ENCODE data around the gene PFDN4.
A peak's percentile ranks its signal among the peaks of the same experiment; 100 is the strongest.

The PFDN4 gene

GRCh38 chr20:54203281-54203680 lies 4.6 kb upstream of the PFDN4 start:
- Histone ChIP-seq H3K4me1 (ENCODE audit: insufficient read depth, low read length) (no peaks in the 10 kb centered on the region), H3K9ac (ENCODE audit: low read depth, low read length) (no peak overlapping the region), H3K36me3 (ENCODE audit: insufficient read depth, low read length) (no peaks in the 10 kb centered on the region), H3K9me3 (ENCODE audit: control insufficient read depth, insufficient read depth, low read length) (no peaks in the 10 kb centered on the region)

GRCh38 chr20:54204063-54204462 lies 3.8 kb upstream of the PFDN4 start:
- Histone ChIP-seq H3K9me3 (ENCODE audit: control insufficient read depth, insufficient read depth, low read length) (no peaks in the 10 kb centered on the region), H3K4me1 (ENCODE audit: insufficient read depth, low read length) (no peaks in the 10 kb centered on the region), H3K9ac (ENCODE audit: low read depth, low read length) (no peak overlapping the region), H3K36me3 (ENCODE audit: insufficient read depth, low read length) (no peaks in the 10 kb centered on the region)

- Histone ChIP-seq H3K9me3 (ENCODE audit: control insufficient read depth, insufficient read depth, low read length) (no peaks in the 10 kb centered on the region), H3K36me3 (ENCODE audit: insufficient read depth, low read length) (no peaks in the 10 kb centered on the region), H3K9ac (ENCODE audit: low read depth, low read length) (no peak overlapping the region), H3K4me1 (ENCODE audit: insufficient read depth, low read length) (0 out of 2 replicates have a peak, but pooled peaks cover 4% of the 10 kb centered on the region)
These were observed 3.4 kb upstream of the PFDN4 start for GRCh38 chr20:54204481-54204880.

GRCh38 chr20:54205450-54205849 lies 2.4 kb upstream of the PFDN4 start:
- no peak overlapping the region for H3K9ac ChIP-seq (ENCODE audit: low read depth, low read length)
- 0 out of 2 replicates have a peak, but pooled peaks cover 6% of the 10 kb centered on the region for H3K4me1 ChIP-seq (ENCODE audit: insufficient read depth, low read length)
- no peaks in the 10 kb centered on the region for H3K9me3 ChIP-seq (ENCODE audit: control insufficient read depth, insufficient read depth, low read length)
- H3K36me3 ChIP-seq (ENCODE audit: insufficient read depth, low read length): no peaks in the 10 kb centered on the region

GRCh38 chr20:54207053-54207742 lies 689 bp upstream of the PFDN4 start:
- peak overlapping the region; percentile 71; the same call in 1 of the 2 replicates for H3K9ac ChIP-seq (ENCODE audit: low read depth, low read length)
- H3K36me3 ChIP-seq (ENCODE audit: insufficient read depth, low read length): no peaks in the 10 kb centered on the region
- no peaks in the 10 kb centered on the region for H3K9me3 ChIP-seq (ENCODE audit: control insufficient read depth, insufficient read depth, low read length)
- H3K4me1 ChIP-seq (ENCODE audit: insufficient read depth, low read length): 0 out of 2 replicates have a peak, but pooled peaks cover 6% of the 10 kb centered on the region

GRCh38 chr20:54208548-54209176 lies 775 bp downstream of the PFDN4 start:
- H3K4me1 ChIP-seq (ENCODE audit: insufficient read depth, low read length): 0 out of 2 replicates have a peak, but pooled peaks cover 6% of the 10 kb centered on the region
- no peaks in the 10 kb centered on the region for H3K9me3 ChIP-seq (ENCODE audit: control insufficient read depth, insufficient read depth, low read length)
- peak overlapping the region; percentile 71 for H3K9ac ChIP-seq (ENCODE audit: low read depth, low read length)
- H3K36me3 ChIP-seq (ENCODE audit: insufficient read depth, low read length): no peaks in the 10 kb centered on the region

GRCh38 chr20:54209216-54209813 lies 1.4 kb downstream of the PFDN4 start:
- Histone ChIP-seq H3K9ac (ENCODE audit: low read depth, low read length) (peak overlapping the region; percentile 71), H3K9me3 (ENCODE audit: control insufficient read depth, insufficient read depth, low read length) (no peaks in the 10 kb centered on the region), H3K4me1 (ENCODE audit: insufficient read depth, low read length) (0 out of 2 replicates have a peak, but pooled peaks cover 6% of the 10 kb centered on the region), H3K36me3 (ENCODE audit: insufficient read depth, low read length) (no peaks in the 10 kb centered on the region)

- H3K9ac ChIP-seq (ENCODE audit: low read depth, low read length): no peak overlapping the region
- no peaks in the 10 kb centered on the region for H3K9me3 ChIP-seq (ENCODE audit: control insufficient read depth, insufficient read depth, low read length)
- H3K36me3 ChIP-seq (ENCODE audit: insufficient read depth, low read length): peaks cover 5% of the 10 kb centered on the region; the same call in 1 of the 2 replicates
- H3K4me1 ChIP-seq (ENCODE audit: insufficient read depth, low read length): 0 out of 2 replicates have a peak, but pooled peaks cover 6% of the 10 kb centered on the region
These were observed 4.3 kb downstream of the PFDN4 start for GRCh38 chr20:54212226-54212625.

- H3K9ac ChIP-seq (ENCODE audit: low read depth, low read length): no peak overlapping the region
- peaks cover 5% of the 10 kb centered on the region; the same call in 1 of the 2 replicates for H3K36me3 ChIP-seq (ENCODE audit: insufficient read depth, low read length)
- no peaks in the 10 kb centered on the region for H3K9me3 ChIP-seq (ENCODE audit: control insufficient read depth, insufficient read depth, low read length)
- 0 out of 2 replicates have a peak, but pooled peaks cover 6% of the 10 kb centered on the region for H3K4me1 ChIP-seq (ENCODE audit: insufficient read depth, low read length)
These were observed 5.0 kb downstream of the PFDN4 start for GRCh38 chr20:54212871-54213270.

GRCh38 chr20:54214566-54214965 lies 6.7 kb downstream of the PFDN4 start:
- H3K36me3 ChIP-seq (ENCODE audit: insufficient read depth, low read length): peaks cover 5% of the 10 kb centered on the region; the same call in 1 of the 2 replicates
- H3K9ac ChIP-seq (ENCODE audit: low read depth, low read length): no peak overlapping the region
- 0 out of 2 replicates have a peak, but pooled peaks cover under 1% of the 10 kb centered on the region for H3K4me1 ChIP-seq (ENCODE audit: insufficient read depth, low read length)
- no peaks in the 10 kb centered on the region for H3K9me3 ChIP-seq (ENCODE audit: control insufficient read depth, insufficient read depth, low read length)

- H3K4me1 ChIP-seq (ENCODE audit: insufficient read depth, low read length): no peaks in the 10 kb centered on the region
- peaks cover 5% of the 10 kb centered on the region; the same call in 1 of the 2 replicates for H3K36me3 ChIP-seq (ENCODE audit: insufficient read depth, low read length)
- no peak overlapping the region for H3K9ac ChIP-seq (ENCODE audit: low read depth, low read length)
- H3K9me3 ChIP-seq (ENCODE audit: control insufficient read depth, insufficient read depth, low read length): no peaks in the 10 kb centered on the region
These were observed 7.4 kb downstream of the PFDN4 start for GRCh38 chr20:54215157-54215789.

- Histone ChIP-seq H3K36me3 (ENCODE audit: insufficient read depth, low read length) (peaks cover 5% of the 10 kb centered on the region; the same call in 1 of the 2 replicates), H3K9ac (ENCODE audit: low read depth, low read length) (no peak overlapping the region), H3K4me1 (ENCODE audit: insufficient read depth, low read length) (no peaks in the 10 kb centered on the region), H3K9me3 (ENCODE audit: control insufficient read depth, insufficient read depth, low read length) (no peaks in the 10 kb centered on the region)
These were observed 9.9 kb downstream of the PFDN4 start for GRCh38 chr20:54217762-54218161.

- H3K9ac ChIP-seq (ENCODE audit: low read depth, low read length): no peak overlapping the region
- H3K4me1 ChIP-seq (ENCODE audit: insufficient read depth, low read length): peaks cover 4% of the 10 kb centered on the region
- H3K9me3 ChIP-seq (ENCODE audit: control insufficient read depth, insufficient read depth, low read length): no peaks in the 10 kb centered on the region
- peaks cover 5% of the 10 kb centered on the region; the same call in 1 of the 2 replicates for H3K36me3 ChIP-seq (ENCODE audit: insufficient read depth, low read length)
These were observed 10.6 kb downstream of the PFDN4 start for GRCh38 chr20:54218470-54218869.

- Histone ChIP-seq H3K9ac (ENCODE audit: low read depth, low read length) (no peak overlapping the region), H3K36me3 (ENCODE audit: insufficient read depth, low read length) (peaks cover 5% of the 10 kb centered on the region; the same call in 1 of the 2 replicates), H3K4me1 (ENCODE audit: insufficient read depth, low read length) (peaks cover 9% of the 10 kb centered on the region), H3K9me3 (ENCODE audit: control insufficient read depth, insufficient read depth, low read length) (no peaks in the 10 kb centered on the region)
These were observed 12.0 kb downstream of the PFDN4 start for GRCh38 chr20:54219751-54220426.

All from ES-I3 (cell line).